PC-3 (cell line): Measurements from ENCODE around the gene FUT1. TPM values are rescaled to one million over a fixed set of nuclear protein-coding genes. Genes with fewer than 3 reads are reported as not detected.

Experiments
- ATAC-seq: fragments of 200-7000 bp; cut with Tn5 transposase; 2 replicates; pipeline ENCODE4 v1.9.1; 2020; ENCODE audit warnings: mild to moderate bottlenecking, moderate library complexity
- BruUV-seq: library from RNA; stranded (reverse); fragments of 400-500 nt; replicated peaks from 2 replicates; lab custom pipeline; 2021; lab: Mats Ljungman, UMichigan
- CTCF ChIA-PET: fragments of 300-600 bp; sonication (Branson Sonifier 250); formaldehyde crosslinking; loops from one replicate; lab custom pipeline; 2022; ENCODE audit warnings: antibody characterized with exemption; lab: Charles Lee
- POLR2A ChIA-PET: fragments of 300-600 bp; sonication (Branson Sonifier 250); formaldehyde crosslinking; loops from one replicate; lab custom pipeline; 2022; ENCODE audit warnings: antibody characterized with exemption; ENCODE audit not compliant: unreplicated experiment; lab: Charles Lee
- DNase-seq: peaks from one replicate; pipeline ENCODE4 v3.0.0-alpha.2; 2015
- H2AFZ ChIP-seq: fragments of 300-600 bp; sonication (generic); 2 replicates; pipeline ENCODE4 v1.6.0; 2016; ENCODE audit warnings: antibody characterized with exemption, low read length
- H3F3A ChIP-seq: fragments of 300-600 bp; sonication (generic); one replicate; pipeline ENCODE4 v1.6.0; 2017; ENCODE audit warnings: antibody characterized with exemption, low read length, control low read depth, mild to moderate bottlenecking; ENCODE audit not compliant: unreplicated experiment
- H3K27ac ChIP-seq: fragments of 300-600 bp; sonication (generic); 2 replicates; pipeline ENCODE4 v1.5.1; 2016; ENCODE audit warnings: mild to moderate bottlenecking, low read length
- H3K27me3 ChIP-seq: fragments of 300-600 bp; sonication (generic); 2 replicates; pipeline ENCODE4 v1.6.1; 2016; ENCODE audit warnings: low read length, mixed read lengths
- H3K36me3 ChIP-seq: fragments of 300-600 bp; sonication (generic); 2 replicates; pipeline ENCODE4 v1.6.1; 2016; ENCODE audit warnings: low read depth, mixed run types, low read length, mixed read lengths
- H3K4me1 ChIP-seq: fragments of 300-600 bp; sonication (generic); 2 replicates; pipeline ENCODE4 v1.5.1; 2016; ENCODE audit warnings: low read length; ENCODE audit not compliant: insufficient read depth
- H3K4me2 ChIP-seq: fragments of 300-600 bp; sonication (generic); 2 replicates; pipeline ENCODE4 v1.6.0; 2016; ENCODE audit warnings: low read length
- H3K4me3 ChIP-seq: fragments of 300-600 bp; sonication (generic); 2 replicates; pipeline ENCODE4 v1.5.1; 2016; ENCODE audit warnings: mild to moderate bottlenecking, low read length, mixed read lengths
- H3K79me2 ChIP-seq: fragments of 300-600 bp; sonication (generic); 2 replicates; pipeline ENCODE4 v1.6.1; 2017; ENCODE audit warnings: low read length, mixed read lengths
- H3K9ac ChIP-seq: fragments of 300-600 bp; sonication (generic); 2 replicates; pipeline ENCODE4 v1.6.0; 2016; ENCODE audit warnings: mild to moderate bottlenecking, low read length
- H3K9me2 ChIP-seq: fragments of 300-600 bp; sonication (generic); replicated peaks from 2 replicates; pipeline ENCODE4 v1.6.1; 2016; ENCODE audit warnings: mixed run types, low read length, mixed read lengths
- H3K9me3 ChIP-seq: fragments of 300-600 bp; sonication (generic); 2 replicates; pipeline ENCODE4 v1.6.1; 2016; ENCODE audit warnings: low read length, mixed read lengths
- H4K20me1 ChIP-seq: fragments of 300-600 bp; sonication (generic); 2 replicates; pipeline ENCODE4 v1.6.1; 2016; ENCODE audit warnings: low read length, mixed read lengths
- CTCF ChIP-seq: fragments of 300-600 bp; sonication (generic); conservative IDR thresholded peaks from 2 replicates; pipeline ENCODE4 v1.5.1; 2017; ENCODE audit warnings: antibody characterized with exemption, low read depth, mild to moderate bottlenecking, low read length
- EZH2 ChIP-seq: fragments of 300-600 bp; sonication (generic); IDR thresholded peaks from one replicate; pipeline ENCODE4 v1.6.1; 2017; ENCODE audit warnings: antibody characterized with exemption, mild to moderate bottlenecking, low read length; ENCODE audit not compliant: unreplicated experiment
- EZH2phosphoT487 ChIP-seq: fragments of 300-600 bp; sonication (generic); IDR thresholded peaks from 2 replicates; pipeline ENCODE4 v1.6.1; 2018; ENCODE audit warnings: mild to moderate bottlenecking, antibody characterized with exemption, low read length, borderline replicate concordance
- intact Hi-C: fragments of 100-400 bp; cut with micrococcal nuclease; formaldehyde crosslinking; loops from 2 replicates; pipeline ENCODE4 v1.9.0; 2023
- total RNA-seq: library from RNA; depleted of rRNA; stranded (reverse); fragments of >200 nt; gene quantifications from 2 replicates; pipeline ENCODE4 v1.2.3, GENCODE V29; 2014

Gene FUT1
- total RNA-seq, 1 experiment from 2014 or later = 4.6 TPM

GRCh38 chr19:48746738-48747575 lies 5.5 kb downstream of the FUT1 start, which contains the start of gene IZUMO1:
Gene IZUMO1, minus strand, starts transcription at chr19:48746909. Its CDS starts 1,050 bp downstream, at chr19:48745859.
- Histone ChIP-seq H3K9ac (no peak within 1 kb of the TSS), H3K9me3 (no peaks in the 10 kb centered on the region), H3K36me3 (no peaks in the 10 kb centered on the region; the same call in 1 of the 2 replicates), H3K79me2 (peaks cover 25% of the 10 kb centered on the region), H3K4me1 (no peaks in the 10 kb centered on the region), H4K20me1 (no peaks in the 10 kb centered on the region), H2AFZ (no peak within 1 kb of the TSS), H3K4me3 (no peak within 1 kb of the TSS), H3K27ac (no peak within 1 kb of the TSS), H3K4me2 (no peak within 1 kb of the TSS), H3K27me3 (no peaks in the 10 kb centered on the region), H3K9me2 (no peaks in the 10 kb centered on the region), H3F3A (no peaks in the 10 kb centered on the region)
- no peak for ATAC-seq
- no TSS peak for BruUV-seq
- TF ChIP-seq EZH2phosphoT487 (no peak), CTCF (no peak), EZH2 (no peak)
- DNase-seq = no peak
- intact Hi-C loops = no loop called here
- ChIA-PET CTCF (no interaction called here), POLR2A (no interaction called here)

GRCh38 chr19:48746110-48746509 lies 6.3 kb downstream of the FUT1 start:
- intact Hi-C loops = no loop called here
- ATAC-seq = no peak
- ChIA-PET POLR2A (no interaction called here), CTCF (no interaction called here)
- no peak for DNase-seq
- Histone ChIP-seq H4K20me1 (no peaks in the 10 kb centered on the region), H3K9me2 (no peaks in the 10 kb centered on the region), H3K9ac (no peak overlapping the region), H3K4me2 (no peak overlapping the region), H3K79me2 (peaks cover 17% of the 10 kb centered on the region), H3K27me3 (no peaks in the 10 kb centered on the region), H3F3A (no peaks in the 10 kb centered on the region), H3K4me3 (no peak overlapping the region), H2AFZ (no peak overlapping the region), H3K9me3 (no peaks in the 10 kb centered on the region), H3K36me3 (no peaks in the 10 kb centered on the region; the same call in 1 of the 2 replicates), H3K27ac (no peak overlapping the region), H3K4me1 (no peaks in the 10 kb centered on the region)
- BruUV-seq = no TSS peak
- no peak for TF ChIP-seq EZH2
- TF ChIP-seq EZH2phosphoT487 = no peak
- TF ChIP-seq CTCF = no peak
